AG09309 (cell line): ENCODE data around the gene UAP1.

Experiments
- DNase-seq: peaks from one replicate; pipeline ENCODE4 v3.0.0-alpha.2; 2010; ENCODE audit warnings: low read depth
- H3K4me3 ChIP-seq: 2 replicates; pipeline ENCODE4 v1.5.1; 2011; ENCODE audit warnings: mild to moderate bottlenecking, low read depth, low read length, moderate library complexity; ENCODE audit not compliant: control insufficient read depth
- TF ChIP-seq, protein P1 (sequence below): IDR thresholded peaks from 2 replicates; pipeline ENCODE4 v1.5.1; 2011; ENCODE audit warnings: mild to moderate bottlenecking, low read depth, low read length, inconsistent platforms; ENCODE audit not compliant: insufficient read depth, control insufficient read depth; ENCODE audit errors: missing control alignments

UAP1 gene

DNA sequence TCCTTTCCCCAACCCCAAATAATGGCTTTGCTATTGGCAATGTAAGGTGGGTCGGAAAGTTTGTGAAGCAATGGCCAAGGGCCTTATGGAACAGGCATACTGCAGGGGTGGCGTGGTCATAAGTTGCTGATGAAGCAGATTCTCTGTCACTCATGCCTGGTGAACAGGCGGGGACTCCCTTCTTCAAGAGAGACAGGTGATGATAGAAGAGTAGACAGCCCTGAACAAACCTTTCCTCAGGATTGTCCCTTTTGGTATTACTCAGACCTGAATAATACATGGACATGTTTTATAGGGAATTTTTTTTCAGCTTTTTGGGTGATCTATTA, 83.4 kb downstream of the UAP1 start:
- no peak overlapping the region for H3K4me3 ChIP-seq
- TF ChIP-seq, protein P1, sequence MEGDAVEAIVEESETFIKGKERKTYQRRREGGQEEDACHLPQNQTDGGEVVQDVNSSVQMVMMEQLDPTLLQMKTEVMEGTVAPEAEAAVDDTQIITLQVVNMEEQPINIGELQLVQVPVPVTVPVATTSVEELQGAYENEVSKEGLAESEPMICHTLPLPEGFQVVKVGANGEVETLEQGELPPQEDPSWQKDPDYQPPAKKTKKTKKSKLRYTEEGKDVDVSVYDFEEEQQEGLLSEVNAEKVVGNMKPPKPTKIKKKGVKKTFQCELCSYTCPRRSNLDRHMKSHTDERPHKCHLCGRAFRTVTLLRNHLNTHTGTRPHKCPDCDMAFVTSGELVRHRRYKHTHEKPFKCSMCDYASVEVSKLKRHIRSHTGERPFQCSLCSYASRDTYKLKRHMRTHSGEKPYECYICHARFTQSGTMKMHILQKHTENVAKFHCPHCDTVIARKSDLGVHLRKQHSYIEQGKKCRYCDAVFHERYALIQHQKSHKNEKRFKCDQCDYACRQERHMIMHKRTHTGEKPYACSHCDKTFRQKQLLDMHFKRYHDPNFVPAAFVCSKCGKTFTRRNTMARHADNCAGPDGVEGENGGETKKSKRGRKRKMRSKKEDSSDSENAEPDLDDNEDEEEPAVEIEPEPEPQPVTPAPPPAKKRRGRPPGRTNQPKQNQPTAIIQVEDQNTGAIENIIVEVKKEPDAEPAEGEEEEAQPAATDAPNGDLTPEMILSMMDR: no peak
- no peak for DNase-seq

DNA sequence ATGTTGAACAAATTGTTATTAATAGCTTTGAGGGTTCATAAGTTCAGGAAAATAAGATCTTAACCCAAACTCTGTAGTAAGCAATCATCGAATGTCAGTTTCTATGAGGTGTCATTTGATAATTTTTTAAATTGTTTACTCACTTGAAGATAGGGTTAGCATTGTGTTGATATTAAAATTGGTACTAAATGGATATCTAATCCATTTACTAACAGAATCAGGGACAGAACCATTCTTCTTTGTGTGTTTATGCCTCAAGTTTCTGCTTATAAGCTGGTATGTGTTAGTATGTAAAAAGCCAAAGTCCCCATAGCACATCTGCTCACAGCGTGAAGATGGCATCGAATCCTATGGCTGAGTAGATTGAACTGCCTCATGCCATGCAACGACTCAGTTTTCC, 84.1 kb downstream of the UAP1 start:
- no peak overlapping the region for H3K4me3 ChIP-seq
- no peak for DNase-seq
- TF ChIP-seq, protein P1: no peak

DNA sequence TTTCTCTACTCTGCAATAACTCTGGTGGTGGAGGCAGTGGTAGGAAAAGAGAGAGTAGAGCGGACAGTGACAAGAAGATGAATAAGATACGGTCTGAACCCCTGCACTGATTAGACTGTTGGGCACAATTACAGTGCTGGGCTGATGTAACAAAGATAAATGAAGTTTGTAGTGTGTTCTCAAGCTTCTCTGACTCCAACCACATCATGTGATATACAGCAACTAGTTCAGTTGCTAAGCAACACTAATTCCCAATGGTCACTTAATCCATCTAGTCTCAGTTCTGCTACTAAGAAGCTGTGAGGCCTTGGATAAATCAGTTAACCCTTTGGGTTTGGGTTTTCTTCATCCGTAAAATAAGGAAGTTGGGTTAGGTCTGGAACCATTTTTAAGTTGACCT, 88.1 kb downstream of the UAP1 start:
- H3K4me3 ChIP-seq: no peak overlapping the region
- DNase-seq: no peak
- TF ChIP-seq, protein P1: no peak
